WTC11 (cell line): ENCODE measurements around the gene RNPS1. TPM values are rescaled to one million over a fixed set of nuclear protein-coding genes. Genes with fewer than 3 reads are reported as not detected.

Experiments
- ATAC-seq: fragments of 200-7000 bp; cut with Tn5 transposase; 2 replicates; pipeline ENCODE4 v1.10.0; 2021; ENCODE audit warnings: mild to moderate bottlenecking, moderate library complexity
- CTCF ChIA-PET: fragments of 300-600 bp; sonication (Branson Sonifier 250); formaldehyde crosslinking; loops from one replicate; lab custom pipeline; 2021; ENCODE audit warnings: antibody characterized with exemption; lab: Charles Lee
- POLR2A ChIA-PET: fragments of 350-600 bp; sonication (Branson Sonifier 250); formaldehyde crosslinking; loops from one replicate; lab custom pipeline; 2021; ENCODE audit warnings: antibody characterized with exemption; lab: Charles Lee
- DNase-seq: peaks from one replicate; pipeline ENCODE4 v3.0.0; 2021; ENCODE audit warnings: low spot score
- H3K27ac Mint-ChIP-seq: 2 replicates; pipeline ENCODE4 v1.8.0; 2021; ENCODE audit warnings: mixed read lengths
- H3K27me3 Mint-ChIP-seq: 2 replicates; pipeline ENCODE4 v1.8.0; 2021; ENCODE audit warnings: low read depth, mild to moderate bottlenecking, moderate library complexity, mixed read lengths
- H3K36me3 Mint-ChIP-seq: 2 replicates; pipeline ENCODE4 v1.8.0; 2021; ENCODE audit warnings: mixed read lengths
- H3K4me1 Mint-ChIP-seq: 2 replicates; pipeline ENCODE4 v1.8.0; 2022; ENCODE audit warnings: mixed read lengths
- H3K4me3 Mint-ChIP-seq: 2 replicates; pipeline ENCODE4 v1.8.0; 2021; ENCODE audit warnings: mild to moderate bottlenecking, moderate library complexity, mixed read lengths
- H3K9me3 Mint-ChIP-seq: 2 replicates; pipeline ENCODE4 v1.8.0; 2021; ENCODE audit warnings: mixed read lengths
- ELF4 ChIP-seq: sonication (generic); formaldehyde crosslinking; IDR thresholded peaks from 2 replicates; pipeline ENCODE4 v1.8.1; 2022; ENCODE audit warnings: low read depth, mild to moderate bottlenecking, moderate library complexity, missing genetic modification reagents
- GABPB1 ChIP-seq: sonication (generic); formaldehyde crosslinking; IDR thresholded peaks from 2 replicates; pipeline ENCODE4 v1.8.1; 2023; ENCODE audit warnings: mild to moderate bottlenecking, missing genetic modification reagents
- HMGA2 ChIP-seq: fragments of 250-450 bp; sonication (Bioruptor Pico); IDR thresholded peaks from 2 replicates; pipeline ENCODE4 v1.4.0; 2021; ENCODE audit warnings: mild to moderate bottlenecking, moderate library complexity
- IRF2 ChIP-seq: sonication (generic); formaldehyde crosslinking; IDR thresholded peaks from 2 replicates; pipeline ENCODE4 v1.8.0; 2022; ENCODE audit warnings: low read depth, missing genetic modification reagents, borderline replicate concordance
- JUN ChIP-seq: sonication (generic); formaldehyde crosslinking; IDR thresholded peaks from 2 replicates; pipeline ENCODE4 v1.8.0; 2023; ENCODE audit warnings: mild to moderate bottlenecking, missing genetic modification reagents
- NFE2L1 ChIP-seq: sonication (generic); formaldehyde crosslinking; IDR thresholded peaks from 2 replicates; pipeline ENCODE4 v1.8.1; 2023; ENCODE audit warnings: missing genetic modification reagents
- NR2C2 ChIP-seq: sonication (generic); formaldehyde crosslinking; IDR thresholded peaks from 2 replicates; pipeline ENCODE4 v1.8.0; 2022; ENCODE audit warnings: mild to moderate bottlenecking, missing genetic modification reagents
- RELA ChIP-seq: sonication (generic); formaldehyde crosslinking; IDR thresholded peaks from 2 replicates; pipeline ENCODE4 v1.8.1; 2022; ENCODE audit warnings: missing genetic modification reagents, mild to moderate bottlenecking, borderline replicate concordance
- RORB ChIP-seq: fragments of 250-450 bp; sonication (Bioruptor Pico); IDR thresholded peaks from 2 replicates; pipeline ENCODE4 v1.9.0; 2021; ENCODE audit warnings: mild to moderate bottlenecking
- SMAD3 ChIP-seq: sonication (generic); formaldehyde crosslinking; IDR thresholded peaks from 2 replicates; pipeline ENCODE4 v1.8.0; 2022; ENCODE audit warnings: missing genetic modification reagents, mild to moderate bottlenecking, borderline replicate concordance
- TCF7 ChIP-seq: sonication (generic); formaldehyde crosslinking; IDR thresholded peaks from 2 replicates; pipeline ENCODE4 v1.8.0; 2022; ENCODE audit warnings: mild to moderate bottlenecking, low read depth, missing genetic modification reagents, moderate library complexity
- ZNF219 ChIP-seq: sonication (generic); formaldehyde crosslinking; IDR thresholded peaks from 2 replicates; pipeline ENCODE4 v1.8.0; 2023; ENCODE audit warnings: missing genetic modification reagents, mild to moderate bottlenecking, borderline replicate concordance
- ZNF232 ChIP-seq: sonication (generic); formaldehyde crosslinking; IDR thresholded peaks from 2 replicates; pipeline ENCODE4 v1.8.0; 2022; ENCODE audit warnings: mild to moderate bottlenecking, missing genetic modification reagents
- total RNA-seq: library from RNA; stranded (reverse); gene quantifications from 3 replicates; pipeline ENCODE4 v1.2.3, GENCODE V29; 2021
- TF ChIP-seq, protein P1 (sequence below): sonication (generic); formaldehyde crosslinking; IDR thresholded peaks from 2 replicates; pipeline ENCODE4 v1.8.1; 2023; ENCODE audit warnings: mild to moderate bottlenecking, missing genetic modification reagents, moderate library complexity
- TF ChIP-seq, protein P2 (sequence below): sonication (generic); formaldehyde crosslinking; IDR thresholded peaks from 2 replicates; pipeline ENCODE4 v1.8.1; 2022; ENCODE audit warnings: low read depth, missing genetic modification reagents, borderline replicate concordance
- TF ChIP-seq, protein P3 (sequence below): sonication (generic); formaldehyde crosslinking; IDR thresholded peaks from 2 replicates; pipeline ENCODE4 v1.8.0; 2023; ENCODE audit warnings: missing genetic modification reagents, mild to moderate bottlenecking, borderline replicate concordance
- TF ChIP-seq, protein P4 (sequence below): fragments of 250-450 bp; sonication (Bioruptor Pico); IDR thresholded peaks from 2 replicates; pipeline ENCODE4 v1.9.0; 2021; ENCODE audit warnings: mild to moderate bottlenecking
- TF ChIP-seq, protein P5 (sequence below): fragments of 200-600 bp; IDR thresholded peaks from 2 replicates; pipeline ENCODE4 v1.8.0; 2022; ENCODE audit warnings: antibody characterized with exemption
- TF ChIP-seq, protein P6 (sequence below): fragments of 250-450 bp; sonication (Bioruptor Pico); IDR thresholded peaks from 2 replicates; pipeline ENCODE4 v1.9.0; 2021; ENCODE audit warnings: mild to moderate bottlenecking, borderline replicate concordance

The RNPS1 gene
- total RNA-seq, 1 experiment from 2014 or later = 331 TPM

DNA sequence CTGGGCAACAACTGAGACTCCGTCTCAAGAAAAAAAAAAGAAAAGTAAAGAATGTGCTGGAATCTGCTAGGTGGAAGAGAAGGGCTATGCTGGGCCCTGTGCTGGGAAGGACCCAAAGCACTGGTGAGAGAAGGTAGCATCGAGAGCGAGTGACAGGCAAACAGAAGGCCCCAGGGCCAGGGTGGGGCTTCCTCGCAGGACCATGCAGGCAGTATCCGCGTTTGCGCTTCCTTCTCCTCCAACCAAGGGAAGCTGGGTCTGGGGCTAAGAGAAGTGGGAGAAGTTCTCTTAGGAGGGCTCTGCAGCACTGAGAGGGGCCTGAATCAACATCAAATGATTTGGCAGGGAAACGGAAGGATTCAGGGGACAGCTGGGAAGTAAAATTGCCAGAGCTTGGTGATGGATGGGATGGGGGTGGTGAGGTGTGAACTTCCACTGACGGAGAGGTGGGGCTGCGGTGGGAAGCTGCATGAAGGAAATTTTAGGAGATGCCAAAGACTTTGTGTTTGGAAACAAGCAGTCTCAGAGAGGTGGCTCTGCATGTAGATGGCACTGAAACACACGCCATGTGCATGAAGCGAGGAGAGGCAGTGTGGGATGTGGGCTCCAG, 11.3 kb downstream of the RNPS1 start:
- peaks cover 82% of the 10 kb centered on the region for H3K36me3 Mint-ChIP-seq
- no peak overlapping the region for H3K4me3 Mint-ChIP-seq
- POLR2A ChIA-PET = no interaction called here
- ATAC-seq (no peak), DNase-seq (no peak)
- CTCF ChIA-PET = interaction anchor here (0.7 kb wide), 1 partner anchor 62 kb away, joined by 3 read pairs; no protein-coding TSS in a partner anchor
- TF ChIP-seq NFE2L1 (CRISPR knock-in tag) (no peak), RORB (no peak), SMAD3 (CRISPR knock-in tag) (no peak), NR2C2 (no peak), ZNF219 (CRISPR knock-in tag) (no peak), IRF2 (CRISPR knock-in tag) (no peak), GABPB1 (CRISPR knock-in tag) (no peak)
- TF ChIP-seq, protein P1, sequence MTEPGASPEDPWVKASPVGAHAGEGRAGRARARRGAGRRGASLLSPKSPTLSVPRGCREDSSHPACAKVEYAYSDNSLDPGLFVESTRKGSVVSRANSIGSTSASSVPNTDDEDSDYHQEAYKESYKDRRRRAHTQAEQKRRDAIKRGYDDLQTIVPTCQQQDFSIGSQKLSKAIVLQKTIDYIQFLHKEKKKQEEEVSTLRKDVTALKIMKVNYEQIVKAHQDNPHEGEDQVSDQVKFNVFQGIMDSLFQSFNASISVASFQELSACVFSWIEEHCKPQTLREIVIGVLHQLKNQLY (CRISPR knock-in tag) = no peak
- TF ChIP-seq, protein P2, sequence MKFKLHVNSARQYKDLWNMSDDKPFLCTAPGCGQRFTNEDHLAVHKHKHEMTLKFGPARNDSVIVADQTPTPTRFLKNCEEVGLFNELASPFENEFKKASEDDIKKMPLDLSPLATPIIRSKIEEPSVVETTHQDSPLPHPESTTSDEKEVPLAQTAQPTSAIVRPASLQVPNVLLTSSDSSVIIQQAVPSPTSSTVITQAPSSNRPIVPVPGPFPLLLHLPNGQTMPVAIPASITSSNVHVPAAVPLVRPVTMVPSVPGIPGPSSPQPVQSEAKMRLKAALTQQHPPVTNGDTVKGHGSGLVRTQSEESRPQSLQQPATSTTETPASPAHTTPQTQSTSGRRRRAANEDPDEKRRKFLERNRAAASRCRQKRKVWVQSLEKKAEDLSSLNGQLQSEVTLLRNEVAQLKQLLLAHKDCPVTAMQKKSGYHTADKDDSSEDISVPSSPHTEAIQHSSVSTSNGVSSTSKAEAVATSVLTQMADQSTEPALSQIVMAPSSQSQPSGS (CRISPR knock-in tag) = no peak
- TF ChIP-seq, protein P3, sequence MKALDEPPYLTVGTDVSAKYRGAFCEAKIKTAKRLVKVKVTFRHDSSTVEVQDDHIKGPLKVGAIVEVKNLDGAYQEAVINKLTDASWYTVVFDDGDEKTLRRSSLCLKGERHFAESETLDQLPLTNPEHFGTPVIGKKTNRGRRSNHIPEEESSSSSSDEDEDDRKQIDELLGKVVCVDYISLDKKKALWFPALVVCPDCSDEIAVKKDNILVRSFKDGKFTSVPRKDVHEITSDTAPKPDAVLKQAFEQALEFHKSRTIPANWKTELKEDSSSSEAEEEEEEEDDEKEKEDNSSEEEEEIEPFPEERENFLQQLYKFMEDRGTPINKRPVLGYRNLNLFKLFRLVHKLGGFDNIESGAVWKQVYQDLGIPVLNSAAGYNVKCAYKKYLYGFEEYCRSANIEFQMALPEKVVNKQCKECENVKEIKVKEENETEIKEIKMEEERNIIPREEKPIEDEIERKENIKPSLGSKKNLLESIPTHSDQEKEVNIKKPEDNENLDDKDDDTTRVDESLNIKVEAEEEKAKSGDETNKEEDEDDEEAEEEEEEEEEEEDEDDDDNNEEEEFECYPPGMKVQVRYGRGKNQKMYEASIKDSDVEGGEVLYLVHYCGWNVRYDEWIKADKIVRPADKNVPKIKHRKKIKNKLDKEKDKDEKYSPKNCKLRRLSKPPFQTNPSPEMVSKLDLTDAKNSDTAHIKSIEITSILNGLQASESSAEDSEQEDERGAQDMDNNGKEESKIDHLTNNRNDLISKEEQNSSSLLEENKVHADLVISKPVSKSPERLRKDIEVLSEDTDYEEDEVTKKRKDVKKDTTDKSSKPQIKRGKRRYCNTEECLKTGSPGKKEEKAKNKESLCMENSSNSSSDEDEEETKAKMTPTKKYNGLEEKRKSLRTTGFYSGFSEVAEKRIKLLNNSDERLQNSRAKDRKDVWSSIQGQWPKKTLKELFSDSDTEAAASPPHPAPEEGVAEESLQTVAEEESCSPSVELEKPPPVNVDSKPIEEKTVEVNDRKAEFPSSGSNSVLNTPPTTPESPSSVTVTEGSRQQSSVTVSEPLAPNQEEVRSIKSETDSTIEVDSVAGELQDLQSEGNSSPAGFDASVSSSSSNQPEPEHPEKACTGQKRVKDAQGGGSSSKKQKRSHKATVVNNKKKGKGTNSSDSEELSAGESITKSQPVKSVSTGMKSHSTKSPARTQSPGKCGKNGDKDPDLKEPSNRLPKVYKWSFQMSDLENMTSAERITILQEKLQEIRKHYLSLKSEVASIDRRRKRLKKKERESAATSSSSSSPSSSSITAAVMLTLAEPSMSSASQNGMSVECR (CRISPR knock-in tag) = no peak
- TF ChIP-seq, protein P4, sequence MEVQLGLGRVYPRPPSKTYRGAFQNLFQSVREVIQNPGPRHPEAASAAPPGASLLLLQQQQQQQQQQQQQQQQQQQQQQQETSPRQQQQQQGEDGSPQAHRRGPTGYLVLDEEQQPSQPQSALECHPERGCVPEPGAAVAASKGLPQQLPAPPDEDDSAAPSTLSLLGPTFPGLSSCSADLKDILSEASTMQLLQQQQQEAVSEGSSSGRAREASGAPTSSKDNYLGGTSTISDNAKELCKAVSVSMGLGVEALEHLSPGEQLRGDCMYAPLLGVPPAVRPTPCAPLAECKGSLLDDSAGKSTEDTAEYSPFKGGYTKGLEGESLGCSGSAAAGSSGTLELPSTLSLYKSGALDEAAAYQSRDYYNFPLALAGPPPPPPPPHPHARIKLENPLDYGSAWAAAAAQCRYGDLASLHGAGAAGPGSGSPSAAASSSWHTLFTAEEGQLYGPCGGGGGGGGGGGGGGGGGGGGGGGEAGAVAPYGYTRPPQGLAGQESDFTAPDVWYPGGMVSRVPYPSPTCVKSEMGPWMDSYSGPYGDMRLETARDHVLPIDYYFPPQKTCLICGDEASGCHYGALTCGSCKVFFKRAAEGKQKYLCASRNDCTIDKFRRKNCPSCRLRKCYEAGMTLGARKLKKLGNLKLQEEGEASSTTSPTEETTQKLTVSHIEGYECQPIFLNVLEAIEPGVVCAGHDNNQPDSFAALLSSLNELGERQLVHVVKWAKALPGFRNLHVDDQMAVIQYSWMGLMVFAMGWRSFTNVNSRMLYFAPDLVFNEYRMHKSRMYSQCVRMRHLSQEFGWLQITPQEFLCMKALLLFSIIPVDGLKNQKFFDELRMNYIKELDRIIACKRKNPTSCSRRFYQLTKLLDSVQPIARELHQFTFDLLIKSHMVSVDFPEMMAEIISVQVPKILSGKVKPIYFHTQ (CRISPR knock-in tag) = no peak
- TF ChIP-seq, protein P5, sequence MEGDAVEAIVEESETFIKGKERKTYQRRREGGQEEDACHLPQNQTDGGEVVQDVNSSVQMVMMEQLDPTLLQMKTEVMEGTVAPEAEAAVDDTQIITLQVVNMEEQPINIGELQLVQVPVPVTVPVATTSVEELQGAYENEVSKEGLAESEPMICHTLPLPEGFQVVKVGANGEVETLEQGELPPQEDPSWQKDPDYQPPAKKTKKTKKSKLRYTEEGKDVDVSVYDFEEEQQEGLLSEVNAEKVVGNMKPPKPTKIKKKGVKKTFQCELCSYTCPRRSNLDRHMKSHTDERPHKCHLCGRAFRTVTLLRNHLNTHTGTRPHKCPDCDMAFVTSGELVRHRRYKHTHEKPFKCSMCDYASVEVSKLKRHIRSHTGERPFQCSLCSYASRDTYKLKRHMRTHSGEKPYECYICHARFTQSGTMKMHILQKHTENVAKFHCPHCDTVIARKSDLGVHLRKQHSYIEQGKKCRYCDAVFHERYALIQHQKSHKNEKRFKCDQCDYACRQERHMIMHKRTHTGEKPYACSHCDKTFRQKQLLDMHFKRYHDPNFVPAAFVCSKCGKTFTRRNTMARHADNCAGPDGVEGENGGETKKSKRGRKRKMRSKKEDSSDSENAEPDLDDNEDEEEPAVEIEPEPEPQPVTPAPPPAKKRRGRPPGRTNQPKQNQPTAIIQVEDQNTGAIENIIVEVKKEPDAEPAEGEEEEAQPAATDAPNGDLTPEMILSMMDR = no peak
- H3K9me3 Mint-ChIP-seq = no peaks in the 10 kb centered on the region
- H3K27ac Mint-ChIP-seq = 0 out of 2 replicates have a peak overlapping the region, but pooled peaks have one; percentile 11
- peaks cover 9% of the 10 kb centered on the region for H3K4me1 Mint-ChIP-seq
- H3K27me3 Mint-ChIP-seq = no peaks in the 10 kb centered on the region

DNA sequence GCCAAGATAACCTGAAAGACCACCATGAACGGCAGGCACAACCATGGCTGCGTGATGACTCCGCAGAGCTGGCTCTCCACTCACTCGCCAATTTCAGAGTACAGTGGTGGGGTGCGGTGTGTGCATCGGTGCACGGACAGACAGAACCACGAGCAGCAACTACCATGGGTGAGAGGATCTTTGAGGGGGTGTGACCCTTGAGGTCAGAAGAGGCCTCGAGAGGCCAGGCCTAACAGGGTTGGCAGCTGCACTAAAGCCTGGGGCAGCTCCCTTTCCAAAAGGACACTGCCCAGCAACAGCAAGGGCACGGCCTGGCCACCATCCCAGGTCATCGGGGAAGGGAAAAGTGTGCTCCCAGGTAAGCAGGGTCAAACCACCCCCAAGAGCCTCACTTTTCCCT, 14.6 kb downstream of the RNPS1 start:
- H3K4me1 Mint-ChIP-seq = peaks cover 9% of the 10 kb centered on the region
- ChIA-PET POLR2A (interaction anchor here (0.6 to 4.7 kb wide), 3 partner anchors 10 to 1539 kb away, joined by 3 to 28 read pairs (median 4); partner anchors contain the start of gene DNASE1L2), CTCF (interaction anchor here (2.9 to 3.8 kb wide), 2 partner anchors 58 to 248 kb away, joined by 18 to 62 read pairs; partner anchors contain the start of gene CASKIN1)
- H3K9me3 Mint-ChIP-seq = no peaks in the 10 kb centered on the region
- DNase-seq (no peak), ATAC-seq (no peak)
- no peaks in the 10 kb centered on the region for H3K27me3 Mint-ChIP-seq
- H3K36me3 Mint-ChIP-seq = peaks cover 51% of the 10 kb centered on the region
- H3K4me3 Mint-ChIP-seq = no peak overlapping the region
- peak overlapping the region; percentile 81 for H3K27ac Mint-ChIP-seq
- TF ChIP-seq HMGA2 (CRISPR knock-in tag) (no peak), JUN (CRISPR knock-in tag) (no peak), ZNF232 (CRISPR knock-in tag) (no peak), TCF7 (no peak), RELA (no peak), ELF4 (no peak)
- TF ChIP-seq, protein P6, sequence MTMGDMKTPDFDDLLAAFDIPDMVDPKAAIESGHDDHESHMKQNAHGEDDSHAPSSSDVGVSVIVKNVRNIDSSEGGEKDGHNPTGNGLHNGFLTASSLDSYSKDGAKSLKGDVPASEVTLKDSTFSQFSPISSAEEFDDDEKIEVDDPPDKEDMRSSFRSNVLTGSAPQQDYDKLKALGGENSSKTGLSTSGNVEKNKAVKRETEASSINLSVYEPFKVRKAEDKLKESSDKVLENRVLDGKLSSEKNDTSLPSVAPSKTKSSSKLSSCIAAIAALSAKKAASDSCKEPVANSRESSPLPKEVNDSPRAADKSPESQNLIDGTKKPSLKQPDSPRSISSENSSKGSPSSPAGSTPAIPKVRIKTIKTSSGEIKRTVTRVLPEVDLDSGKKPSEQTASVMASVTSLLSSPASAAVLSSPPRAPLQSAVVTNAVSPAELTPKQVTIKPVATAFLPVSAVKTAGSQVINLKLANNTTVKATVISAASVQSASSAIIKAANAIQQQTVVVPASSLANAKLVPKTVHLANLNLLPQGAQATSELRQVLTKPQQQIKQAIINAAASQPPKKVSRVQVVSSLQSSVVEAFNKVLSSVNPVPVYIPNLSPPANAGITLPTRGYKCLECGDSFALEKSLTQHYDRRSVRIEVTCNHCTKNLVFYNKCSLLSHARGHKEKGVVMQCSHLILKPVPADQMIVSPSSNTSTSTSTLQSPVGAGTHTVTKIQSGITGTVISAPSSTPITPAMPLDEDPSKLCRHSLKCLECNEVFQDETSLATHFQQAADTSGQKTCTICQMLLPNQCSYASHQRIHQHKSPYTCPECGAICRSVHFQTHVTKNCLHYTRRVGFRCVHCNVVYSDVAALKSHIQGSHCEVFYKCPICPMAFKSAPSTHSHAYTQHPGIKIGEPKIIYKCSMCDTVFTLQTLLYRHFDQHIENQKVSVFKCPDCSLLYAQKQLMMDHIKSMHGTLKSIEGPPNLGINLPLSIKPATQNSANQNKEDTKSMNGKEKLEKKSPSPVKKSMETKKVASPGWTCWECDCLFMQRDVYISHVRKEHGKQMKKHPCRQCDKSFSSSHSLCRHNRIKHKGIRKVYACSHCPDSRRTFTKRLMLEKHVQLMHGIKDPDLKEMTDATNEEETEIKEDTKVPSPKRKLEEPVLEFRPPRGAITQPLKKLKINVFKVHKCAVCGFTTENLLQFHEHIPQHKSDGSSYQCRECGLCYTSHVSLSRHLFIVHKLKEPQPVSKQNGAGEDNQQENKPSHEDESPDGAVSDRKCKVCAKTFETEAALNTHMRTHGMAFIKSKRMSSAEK (CRISPR knock-in tag) = no peak
